ENCODE data around the gene SLC30A9. TPM values are rescaled to one million over a fixed set of nuclear protein-coding genes. Genes with fewer than 3 reads are reported as not detected.

Gene SLC30A9
- total RNA-seq, 1 donor from 2014 or later, result 59.3 TPM

DNA sequence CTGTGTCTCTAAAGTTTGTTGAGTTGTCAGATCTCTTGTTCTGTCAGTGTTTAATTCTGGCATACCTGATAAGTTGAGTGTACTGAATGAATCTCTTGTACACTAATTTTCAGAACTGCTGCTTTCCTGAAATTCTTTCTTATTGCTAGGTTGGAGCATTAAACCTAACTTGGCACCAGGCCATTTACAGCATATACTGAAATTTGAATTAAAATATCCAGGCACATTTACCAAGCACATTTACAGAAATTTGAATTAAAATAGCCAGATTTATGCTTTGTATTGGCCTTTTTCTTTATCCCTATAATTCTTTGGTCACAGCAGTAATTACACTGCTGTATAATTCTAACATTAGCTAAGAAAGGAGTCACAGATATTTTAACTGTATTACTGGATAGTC is 46.2 kb upstream of the SLC30A9 start:
- H3K36me3 ChIP-seq (ENCODE audit: insufficient read depth, low read length), result peaks cover 6% of the 10 kb centered on the region
- no peaks in the 10 kb centered on the region for H3K27me3 Mint-ChIP-seq (ENCODE audit: low read depth, unreplicated experiment)
- no peak for FAIRE-seq

DNA sequence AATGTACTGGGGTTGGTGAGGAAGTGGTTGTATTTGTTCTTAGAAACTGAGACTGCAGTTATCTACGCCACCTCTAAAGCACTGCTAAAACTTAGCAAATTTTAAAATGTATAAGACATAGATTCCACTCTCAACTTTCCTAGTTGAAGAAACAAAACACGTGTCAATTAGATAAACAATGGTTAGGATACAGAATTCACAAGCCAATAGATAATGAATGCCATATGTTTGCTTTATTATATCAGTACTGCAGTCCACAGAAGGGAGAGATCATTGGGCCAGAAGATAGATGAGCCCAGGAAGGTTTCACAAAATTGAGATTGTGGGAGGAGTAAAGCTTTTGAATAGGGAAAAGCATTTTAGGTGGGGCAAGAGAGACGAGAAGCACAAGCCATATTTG is 40.8 kb upstream of the SLC30A9 start:
- H4K20me1 ChIP-seq (ENCODE audit: insufficient read depth, low read length), result peaks cover 14% of the 10 kb centered on the region
- no peak overlapping the region for H3K4me3 ChIP-seq (ENCODE audit: insufficient read depth, low read depth, low read length)
- Mint-ChIP-seq H3K27me3 (ENCODE audit: low read depth, unreplicated experiment) (no peaks in the 10 kb centered on the region), H3K9me3 (ENCODE audit: unreplicated experiment) (no peaks in the 10 kb centered on the region), H3K4me3 (ENCODE audit: unreplicated experiment) (no peak overlapping the region), H3K36me3 (ENCODE audit: low read depth, unreplicated experiment) (peaks cover 2% of the 10 kb centered on the region), H3K27ac (ENCODE audit: unreplicated experiment) (no peak overlapping the region), H3K4me1 (ENCODE audit: low read depth, unreplicated experiment) (no peaks in the 10 kb centered on the region)
- no peaks in the 10 kb centered on the region for H3K9me3 ChIP-seq (ENCODE audit: insufficient read depth, low read depth, low read length)
- H3K4me1 ChIP-seq (ENCODE audit: insufficient read depth, low read length), result no peaks in the 10 kb centered on the region
- H2AFZ ChIP-seq (ENCODE audit: low read depth, low read length), result no peak overlapping the region
- peaks cover 10% of the 10 kb centered on the region for H3K79me2 ChIP-seq (ENCODE audit: insufficient read depth, low read length)
- FAIRE-seq (no peak), DNase-seq (ENCODE audit: low read depth) (no peak)
- TF ChIP-seq EZH2 (IDR thresholded peaks at IDR 0.05; ENCODE audit: insufficient read depth, low read length), result no peak
- TF ChIP-seq, protein P1, sequence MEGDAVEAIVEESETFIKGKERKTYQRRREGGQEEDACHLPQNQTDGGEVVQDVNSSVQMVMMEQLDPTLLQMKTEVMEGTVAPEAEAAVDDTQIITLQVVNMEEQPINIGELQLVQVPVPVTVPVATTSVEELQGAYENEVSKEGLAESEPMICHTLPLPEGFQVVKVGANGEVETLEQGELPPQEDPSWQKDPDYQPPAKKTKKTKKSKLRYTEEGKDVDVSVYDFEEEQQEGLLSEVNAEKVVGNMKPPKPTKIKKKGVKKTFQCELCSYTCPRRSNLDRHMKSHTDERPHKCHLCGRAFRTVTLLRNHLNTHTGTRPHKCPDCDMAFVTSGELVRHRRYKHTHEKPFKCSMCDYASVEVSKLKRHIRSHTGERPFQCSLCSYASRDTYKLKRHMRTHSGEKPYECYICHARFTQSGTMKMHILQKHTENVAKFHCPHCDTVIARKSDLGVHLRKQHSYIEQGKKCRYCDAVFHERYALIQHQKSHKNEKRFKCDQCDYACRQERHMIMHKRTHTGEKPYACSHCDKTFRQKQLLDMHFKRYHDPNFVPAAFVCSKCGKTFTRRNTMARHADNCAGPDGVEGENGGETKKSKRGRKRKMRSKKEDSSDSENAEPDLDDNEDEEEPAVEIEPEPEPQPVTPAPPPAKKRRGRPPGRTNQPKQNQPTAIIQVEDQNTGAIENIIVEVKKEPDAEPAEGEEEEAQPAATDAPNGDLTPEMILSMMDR (IDR thresholded peaks at IDR 0.05; ENCODE audit: insufficient read depth, low read depth, low read length), result no peak
- no peaks in the 10 kb centered on the region for H3K27me3 ChIP-seq (ENCODE audit: insufficient read depth, low read length)
- no peak overlapping the region for H3K9ac ChIP-seq (ENCODE audit: low read length)
- H3K36me3 ChIP-seq (ENCODE audit: insufficient read depth, low read length), result peaks cover 26% of the 10 kb centered on the region
- no peak overlapping the region for H3K4me2 ChIP-seq (ENCODE audit: low read length)
- H3K27ac ChIP-seq (ENCODE audit: low read depth, low read length), result no peak overlapping the region

More for the DNA sequence above, 46.2 kb upstream of the SLC30A9 start:
- peaks cover 55% of the 10 kb centered on the region for H3K79me2 ChIP-seq (ENCODE audit: insufficient read depth, low read length)
- DNase-seq (ENCODE audit: low read depth), result no peak
- H3K27ac ChIP-seq (ENCODE audit: low read depth, low read length), result no peak overlapping the region
- H3K9me3 Mint-ChIP-seq (ENCODE audit: unreplicated experiment), result no peaks in the 10 kb centered on the region
- peaks cover 4% of the 10 kb centered on the region for H3K36me3 Mint-ChIP-seq (ENCODE audit: low read depth, unreplicated experiment)
- H3K4me2 ChIP-seq (ENCODE audit: low read length), result no peak overlapping the region
- H3K4me3 Mint-ChIP-seq (ENCODE audit: unreplicated experiment), result no peak overlapping the region
- H2AFZ ChIP-seq (ENCODE audit: low read depth, low read length), result no peak overlapping the region
- no peak overlapping the region for H3K27ac Mint-ChIP-seq (ENCODE audit: unreplicated experiment)
- TF ChIP-seq, protein P1 (IDR thresholded peaks at IDR 0.05; ENCODE audit: insufficient read depth, low read depth, low read length), result no peak
- TF ChIP-seq EZH2 (IDR thresholded peaks at IDR 0.05; ENCODE audit: insufficient read depth, low read length), result no peak
- peaks cover 21% of the 10 kb centered on the region for H4K20me1 ChIP-seq (ENCODE audit: insufficient read depth, low read length)
- no peak overlapping the region for H3K9ac ChIP-seq (ENCODE audit: low read length)
- H3K27me3 ChIP-seq (ENCODE audit: insufficient read depth, low read length), result no peaks in the 10 kb centered on the region
- no peak overlapping the region for H3K4me3 ChIP-seq (ENCODE audit: insufficient read depth, low read depth, low read length)
- no peaks in the 10 kb centered on the region for H3K9me3 ChIP-seq (ENCODE audit: insufficient read depth, low read depth, low read length)
- H3K4me1 Mint-ChIP-seq (ENCODE audit: low read depth, unreplicated experiment), result no peaks in the 10 kb centered on the region
- H3K4me1 ChIP-seq (ENCODE audit: insufficient read depth, low read length), result no peaks in the 10 kb centered on the region

DNA sequence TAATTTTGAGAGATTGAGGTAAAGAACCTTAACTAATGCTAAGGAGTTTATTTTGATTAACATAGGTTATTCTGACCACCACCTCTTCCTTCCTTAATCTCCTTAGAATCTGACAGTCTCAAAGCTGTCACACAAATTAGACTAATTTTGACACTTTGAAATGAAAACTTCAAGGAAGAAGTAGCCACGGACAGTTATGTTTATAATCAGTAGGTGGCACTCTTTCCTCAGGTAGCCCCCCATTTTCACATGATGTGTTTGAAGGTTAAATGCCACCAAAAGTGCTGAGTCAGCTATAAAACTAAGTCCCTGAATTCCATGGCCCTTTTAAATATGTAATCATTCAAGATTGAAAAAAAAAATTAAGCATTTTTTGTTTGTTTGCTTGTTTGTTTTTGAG is 32.7 kb upstream of the SLC30A9 start:
- TF ChIP-seq, protein P1 (IDR thresholded peaks at IDR 0.05; ENCODE audit: insufficient read depth, low read depth, low read length), result peak; percentile 13
- TF ChIP-seq EZH2 (IDR thresholded peaks at IDR 0.05; ENCODE audit: insufficient read depth, low read length), result no peak
- H3K27me3 Mint-ChIP-seq (ENCODE audit: low read depth, unreplicated experiment), result no peaks in the 10 kb centered on the region
- Histone ChIP-seq H3K36me3 (ENCODE audit: insufficient read depth, low read length) (peaks cover 15% of the 10 kb centered on the region), H3K9me3 (ENCODE audit: insufficient read depth, low read depth, low read length) (no peaks in the 10 kb centered on the region), H3K4me2 (ENCODE audit: low read length) (no peak overlapping the region), H3K4me3 (ENCODE audit: insufficient read depth, low read depth, low read length) (no peak overlapping the region), H2AFZ (ENCODE audit: low read depth, low read length) (no peak overlapping the region), H3K4me1 (ENCODE audit: insufficient read depth, low read length) (no peaks in the 10 kb centered on the region), H3K27me3 (ENCODE audit: insufficient read depth, low read length) (no peaks in the 10 kb centered on the region), H3K79me2 (ENCODE audit: insufficient read depth, low read length) (no peaks in the 10 kb centered on the region), H4K20me1 (ENCODE audit: insufficient read depth, low read length) (peaks cover 5% of the 10 kb centered on the region), H3K9ac (ENCODE audit: low read length) (no peak overlapping the region), H3K27ac (ENCODE audit: low read depth, low read length) (no peak overlapping the region)
- no peaks in the 10 kb centered on the region for H3K36me3 Mint-ChIP-seq (ENCODE audit: low read depth, unreplicated experiment)
- DNase-seq (ENCODE audit: low read depth) (no peak), FAIRE-seq (no peak)
- H3K9me3 Mint-ChIP-seq (ENCODE audit: unreplicated experiment), result no peaks in the 10 kb centered on the region
- no peaks in the 10 kb centered on the region for H3K4me1 Mint-ChIP-seq (ENCODE audit: low read depth, unreplicated experiment)
- H3K4me3 Mint-ChIP-seq (ENCODE audit: unreplicated experiment), result no peak overlapping the region
- no peak overlapping the region for H3K27ac Mint-ChIP-seq (ENCODE audit: unreplicated experiment)
